SK-N-SH (cell line): Measurements from ENCODE around the gene ATP13A4. TPM values are rescaled to one million over a fixed set of nuclear protein-coding genes. Genes with fewer than 3 reads are reported as not detected.
"Not testable (repeated sequence)": the region's sequence is repeated elsewhere in the genome, so short reads cannot be mapped to it uniquely, and the experiment has no call there.

Experiments
- CTCF ChIA-PET: fragments of 300-600, 350-600 bp; formaldehyde crosslinking; extraction: SDS; loops from one replicate; lab custom pipeline; 2021; lab: Yijun Ruan, JAX
- POLR2A ChIA-PET: fragments of 350-600 bp; sonication (Branson Sonifier 250); formaldehyde crosslinking; extraction: SDS; loops from one replicate; lab custom pipeline; 2020; ENCODE audit warnings: antibody characterized with exemption, inconsistent platforms; lab: Yijun Ruan, JAX
- DNase-seq: peaks from one replicate; pipeline ENCODE4 v3.0.0; 2012
- H2AFZ ChIP-seq: fragments of 200-600 bp; sonication (generic); 2 replicates; pipeline ENCODE4 v1.8.1; 2016; ENCODE audit warnings: antibody characterized with exemption, mild to moderate bottlenecking, low read depth
- H3F3A ChIP-seq: fragments of 200-600 bp; sonication (generic); replicated peaks from 2 replicates; pipeline ENCODE3; 2016; ENCODE audit warnings: antibody characterized with exemption, mild to moderate bottlenecking; ENCODE audit not compliant: insufficient read depth
- H3K27ac ChIP-seq, 2 experiments: fragments of 200-500 bp in 1 of 2; fragments of 200-600 bp in 1 of 2; sonication (Bioruptor generic) in 1 of 2; sonication (generic), shearing (Covaris generic) in 1 of 2; 2 replicates each; pipeline versions ENCODE4 v1.5.1 to v1.6.1; 2014 to 2016; ENCODE audit warnings: low read depth in 2 of 2, inconsistent platforms in 1 of 2, low read length in 1 of 2, mild to moderate bottlenecking in 1 of 2, mixed read lengths in 1 of 2
- H3K27me3 ChIP-seq: fragments of 200-600 bp; sonication (generic), shearing (Covaris generic); 2 replicates; pipeline ENCODE4 v1.6.1; 2016; ENCODE audit warnings: mixed run types; ENCODE audit not compliant: insufficient read depth
- H3K36me3 ChIP-seq, 2 experiments: fragments of 200-500 bp in 1 of 2; fragments of 200-600 bp in 1 of 2; sonication (Bioruptor generic) in 1 of 2; sonication (generic) in 1 of 2; replicated peaks in 1 of 2; 2 replicates each; pipeline versions ENCODE3 to v1.5.1; 2014 to 2016; ENCODE audit warnings: low read length in 1 of 2, mild to moderate bottlenecking in 1 of 2; ENCODE audit not compliant: insufficient read depth in 2 of 2, control insufficient read depth in 1 of 2
- H3K4me1 ChIP-seq, 2 experiments: fragments of 200-500 bp in 1 of 2; fragments of 200-600 bp in 1 of 2; sonication (Bioruptor generic) in 1 of 2; sonication (generic), shearing (Covaris generic) in 1 of 2; 2 replicates each; pipeline versions ENCODE4 v1.5.1 to v1.6.1; 2014 to 2016; ENCODE audit warnings: low read depth in 1 of 2, low read length in 1 of 2, mixed run types in 1 of 2; ENCODE audit not compliant: insufficient read depth in 2 of 2, control insufficient read depth in 1 of 2
- H3K4me2 ChIP-seq: fragments of 200-600 bp; sonication (generic), shearing (Covaris generic); 2 replicates; pipeline ENCODE4 v1.6.1; 2017; ENCODE audit warnings: mixed run types
- H3K4me3 ChIP-seq, 2 experiments: fragments of 200-500 bp in 1 of 2; fragments of 200-600 bp in 1 of 2; sonication (Bioruptor generic) in 1 of 2; sonication (generic), shearing (Covaris generic) in 1 of 2; 2 replicates each; pipeline versions ENCODE4 v1.5.1 to v1.8.1; 2014 to 2016; ENCODE audit warnings: low read depth in 2 of 2, inconsistent platforms in 1 of 2, low read length in 1 of 2, mild to moderate bottlenecking in 1 of 2, mixed read lengths in 1 of 2, moderate library complexity in 1 of 2
- H3K79me2 ChIP-seq: fragments of 200-600 bp; sonication (generic); 2 replicates; pipeline ENCODE4 v1.8.1; 2017; ENCODE audit warnings: mild to moderate bottlenecking; ENCODE audit not compliant: insufficient read depth
- H3K9ac ChIP-seq: fragments of 200-600 bp; sonication (generic); 2 replicates; pipeline ENCODE4 v1.6.1; 2017; ENCODE audit warnings: mixed run types
- H3K9me2 ChIP-seq: fragments of 200-600 bp; sonication (generic); 2 replicates; pipeline ENCODE4 v1.6.1; 2017; ENCODE audit warnings: mixed run types
- H3K9me3 ChIP-seq: fragments of 200-600 bp; sonication (generic); 2 replicates; pipeline ENCODE4 v1.6.1; 2017; ENCODE audit warnings: mixed run types, mild to moderate bottlenecking, moderate library complexity
- H4K20me1 ChIP-seq: fragments of 200-600 bp; sonication (generic); 2 replicates; pipeline ENCODE4 v1.6.1; 2017; ENCODE audit warnings: mild to moderate bottlenecking, mixed run types; ENCODE audit not compliant: insufficient read depth
- CHD2 ChIP-seq: fragments of 150-350 bp; IDR thresholded peaks from 2 replicates; pipeline ENCODE4 v1.6.1; 2018; ENCODE audit warnings: low read length; ENCODE audit not compliant: partially characterized antibody
- EP300 ChIP-seq, 2 experiments: IDR thresholded peaks; 2 replicates each; pipeline versions ENCODE4 v1.4.0 to v1.6.1; 2012; ENCODE audit warnings: borderline replicate concordance in 1 of 2, low read depth in 1 of 2, low read length in 1 of 2
- EZH2phosphoT487 ChIP-seq: fragments of 200-600 bp; sonication (generic); IDR thresholded peaks from 2 replicates; pipeline ENCODE4 v1.6.1; 2017; ENCODE audit warnings: low read depth, mixed run types, mild to moderate bottlenecking, antibody characterized with exemption, moderate library complexity, borderline replicate concordance
- FOXJ3 ChIP-seq: sonication (generic); formaldehyde crosslinking; IDR thresholded peaks from 2 replicates; pipeline ENCODE4 v1.5.1; 2020; ENCODE audit warnings: mild to moderate bottlenecking, missing genetic modification reagents
- MAX ChIP-seq: IDR thresholded peaks from 2 replicates; pipeline ENCODE4 v1.4.0; 2012; ENCODE audit warnings: low read depth
- MXI1 ChIP-seq: IDR thresholded peaks from 2 replicates; pipeline ENCODE4 v1.6.1; 2012; ENCODE audit warnings: mild to moderate bottlenecking, low read depth, low read length, improper control_type of control experiment
- NFIC ChIP-seq: IDR thresholded peaks from 2 replicates; pipeline ENCODE4 v1.4.0; 2012; ENCODE audit warnings: borderline replicate concordance
- POLR2AphosphoS5 ChIP-seq: IDR thresholded peaks from 2 replicates; pipeline ENCODE4 v1.6.1; 2012; ENCODE audit warnings: low read depth, low read length
- RCOR1 ChIP-seq: fragments of 150-350 bp; IDR thresholded peaks from 2 replicates; pipeline ENCODE4 v1.6.1; 2017; ENCODE audit warnings: antibody characterized with exemption, low read length
- RFX5 ChIP-seq: IDR thresholded peaks from 2 replicates; pipeline ENCODE4 v1.6.1; 2012; ENCODE audit warnings: mild to moderate bottlenecking, improper control_type of control experiment, low read length
- SIN3A ChIP-seq: IDR thresholded peaks from 2 replicates; pipeline ENCODE4 v1.6.1; 2012; ENCODE audit warnings: low read depth, mild to moderate bottlenecking, low read length, moderate library complexity, borderline replicate concordance
- SMC3 ChIP-seq: IDR thresholded peaks from 2 replicates; pipeline ENCODE4 v1.6.1; 2012; ENCODE audit warnings: low read depth, low read length, improper control_type of control experiment
- USF1 ChIP-seq: IDR thresholded peaks from 2 replicates; pipeline ENCODE4 v1.4.0; 2012; ENCODE audit warnings: low read depth, borderline replicate concordance
- YY1 ChIP-seq: IDR thresholded peaks from 2 replicates; pipeline ENCODE4 v1.4.0; 2012; ENCODE audit warnings: low read depth, mild to moderate bottlenecking
- WGBS: methylation state at CpG from one replicate; pipeline ENCODE4 v1.1.6; 2017; ENCODE audit warnings: low lambda C conversion rate; 5-methylcytosine and 5-hydroxymethylcytosine counted together
- polyA plus RNA-seq, 3 experiments: library from polyadenylated mRNA; depleted of rRNA; stranded (reverse); fragments of >200 nt; gene quantifications; 2 replicates each; pipeline ENCODE4 v1.2.3, GENCODE V29; 2012
- TF ChIP-seq, protein P1 (sequence below): fragments of 150-350 bp; IDR thresholded peaks from 2 replicates; pipeline ENCODE4 v1.6.1; 2017; ENCODE audit warnings: antibody characterized with exemption, low read length, low read depth, borderline replicate concordance

ATP13A4 gene
- polyA plus RNA-seq, 1 of the 3 experiments (the other 2 are of a cell fraction) = 0.02 TPM

DNA sequence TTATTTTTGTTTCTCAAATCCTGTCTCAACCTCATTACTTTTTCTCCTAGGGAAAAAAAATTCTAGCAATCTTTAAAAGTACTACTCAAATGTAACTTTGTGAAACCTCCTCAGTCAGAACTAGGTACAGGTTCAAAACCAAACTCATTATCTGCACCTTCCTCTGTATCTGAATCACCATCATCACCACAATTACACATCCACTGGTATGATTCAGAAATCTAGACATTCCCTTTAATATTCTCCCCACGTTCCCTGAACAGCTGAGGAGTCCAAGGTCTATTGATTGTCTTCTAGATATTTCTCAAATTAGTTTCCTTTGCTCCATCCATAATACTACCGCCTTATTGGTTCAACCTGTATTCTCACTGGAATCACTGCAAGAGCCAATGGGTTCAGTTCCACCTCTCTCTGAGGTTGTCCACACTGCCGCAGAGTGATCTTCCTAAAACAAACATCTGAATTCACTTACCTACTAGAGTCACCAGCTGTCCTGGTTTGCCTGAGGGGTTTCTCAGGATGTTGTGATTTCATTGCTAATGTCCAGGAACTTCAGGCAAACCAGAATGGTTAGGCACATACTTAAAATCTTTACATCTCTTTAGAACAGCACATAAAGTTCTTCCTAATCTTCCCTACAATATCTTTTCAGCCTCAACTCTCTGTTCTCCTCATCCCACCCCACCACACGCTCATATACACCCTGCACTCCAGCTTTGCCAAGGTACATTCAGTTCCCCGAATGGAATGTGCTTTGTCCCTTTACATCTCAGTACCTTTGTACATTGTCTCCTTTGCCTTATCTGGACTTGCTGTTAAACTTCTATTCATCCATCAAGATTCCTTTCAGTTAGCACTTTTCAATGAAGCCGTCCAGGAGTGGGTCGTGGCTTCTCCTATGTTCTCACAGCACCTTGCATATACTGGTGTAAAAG lies 24.2 kb downstream of the ATP13A4 start:
- Histone ChIP-seq H3K4me1 (no peaks in the 10 kb centered on the region), H3F3A (no peaks in the 10 kb centered on the region), H3K9me3 (no peaks in the 10 kb centered on the region), H3K27me3 (no peaks in the 10 kb centered on the region; the same call in none of the 2 replicates), H3K9me2 (no peaks in the 10 kb centered on the region), H4K20me1 (no peaks in the 10 kb centered on the region), H3K27ac (no peak overlapping the region), H3K4me3 (no peak overlapping the region)
- 15% methylated on average over 7 of the region's 7 CpGs for WGBS
- ChIA-PET POLR2A (no interaction called here), CTCF (no interaction called here)
- TF ChIP-seq EP300 (IDR thresholded peaks at IDR 0.05; ENCODE audit: borderline replicate concordance in 1 of 2, low read depth in 1 of 2, low read length in 1 of 2) = no peak
- no peak for TF ChIP-seq RFX5
- no peak for TF ChIP-seq SIN3A
- TF ChIP-seq CHD2 = no peak
- no peak for TF ChIP-seq USF1
- no peak for TF ChIP-seq POLR2AphosphoS5
- no peak for TF ChIP-seq EZH2phosphoT487
- TF ChIP-seq SMC3 = no peak
- TF ChIP-seq, protein P1, sequence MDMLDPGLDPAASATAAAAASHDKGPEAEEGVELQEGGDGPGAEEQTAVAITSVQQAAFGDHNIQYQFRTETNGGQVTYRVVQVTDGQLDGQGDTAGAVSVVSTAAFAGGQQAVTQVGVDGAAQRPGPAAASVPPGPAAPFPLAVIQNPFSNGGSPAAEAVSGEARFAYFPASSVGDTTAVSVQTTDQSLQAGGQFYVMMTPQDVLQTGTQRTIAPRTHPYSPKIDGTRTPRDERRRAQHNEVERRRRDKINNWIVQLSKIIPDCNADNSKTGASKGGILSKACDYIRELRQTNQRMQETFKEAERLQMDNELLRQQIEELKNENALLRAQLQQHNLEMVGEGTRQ = no peak
- TF ChIP-seq YY1 = no peak
- TF ChIP-seq FOXJ3 (CRISPR knock-in tag) = no peak
- TF ChIP-seq RCOR1 = no peak
- TF ChIP-seq MAX = no peak
- no peak for TF ChIP-seq NFIC
- TF ChIP-seq MXI1 = no peak
- TF ChIP-seq, all 33 proteins: peak for 0
- Histone ChIP-seq H3K79me2 (no peaks in the 10 kb centered on the region), H3K4me2 (no peak overlapping the region), H3K9ac (no peak overlapping the region), H2AFZ (no peak overlapping the region), H3K36me3 (no peaks in the 10 kb centered on the region)
- no peak for DNase-seq

- H3K9me2 ChIP-seq, POLR2A ChIA-PET, H3K4me2 ChIP-seq, H3F3A ChIP-seq, DNase-seq, H3K36me3 ChIP-seq, H3K4me3 ChIP-seq, H3K9ac ChIP-seq, H3K4me1 ChIP-seq, H3K79me2 ChIP-seq, H2AFZ ChIP-seq, H3K27me3 ChIP-seq, H4K20me1 ChIP-seq, H3K9me3 ChIP-seq, H3K27ac ChIP-seq, CTCF ChIA-PET: not testable (repeated sequence)
- WGBS = 46% methylated on average over 2 of the region's 2 CpGs
Observed at GRCh38 chr3:193526085-193526484, 28.6 kb downstream of the ATP13A4 start.
